Naive B cell (primary cell): ENCODE results near the gene EIPR1. TPM values are rescaled to one million over a fixed set of nuclear protein-coding genes. Genes with fewer than 3 reads are reported as not detected.
"Not testable (repeated sequence)": the region's sequence is repeated elsewhere in the genome, so short reads cannot be mapped to it uniquely, and the experiment has no call there.

ENCODE experiments used
- ATAC-seq, 2 donors: fragments of 150-1000 bp; cut with Tn5 transposase; 2 replicates each; pipeline ENCODE4 v1.10.0; 2021; ENCODE audit warnings: low read depth in 2 of 2, mild to moderate bottlenecking in 2 of 2, moderate library complexity in 2 of 2
- DNase-seq: peaks from one replicate; pipeline ENCODE4 v3.0.0; 2022
- H3K27ac Mint-ChIP-seq, 6 donors: one replicate each; pipeline ENCODE4 v1.8.0; 2020 to 2022; ENCODE audit warnings: mild to moderate bottlenecking in 6 of 6, mixed read lengths in 6 of 6, moderate library complexity in 5 of 6, inconsistent platforms in 2 of 6
- H3K27me3 Mint-ChIP-seq, 3 donors: one replicate each; pipeline ENCODE4 v1.8.0; 2021 to 2022; ENCODE audit warnings: mixed read lengths in 3 of 3, mild to moderate bottlenecking in 1 of 3
- H3K36me3 Mint-ChIP-seq, 2 donors: one replicate each; pipeline ENCODE4 v1.8.0; 2020 to 2022; ENCODE audit warnings: mixed read lengths in 2 of 2, inconsistent platforms in 1 of 2, mild to moderate bottlenecking in 1 of 2
- H3K4me1 Mint-ChIP-seq, 3 donors: one replicate each; pipeline ENCODE4 v1.8.0; 2020 to 2022; ENCODE audit warnings: mixed read lengths in 3 of 3, inconsistent platforms in 1 of 3, mild to moderate bottlenecking in 1 of 3, moderate library complexity in 1 of 3
- H3K4me3 Mint-ChIP-seq, 8 donors: one replicate each; pipeline ENCODE4 v1.8.0; 2020 to 2022; ENCODE audit warnings: mild to moderate bottlenecking in 8 of 8, mixed read lengths in 8 of 8, moderate library complexity in 8 of 8, inconsistent platforms in 2 of 8
- H3K9me3 Mint-ChIP-seq, 7 donors: one replicate each; pipeline ENCODE4 v1.8.0; 2020 to 2022; ENCODE audit warnings: mixed read lengths in 7 of 7, mild to moderate bottlenecking in 5 of 7, inconsistent platforms in 2 of 7, moderate library complexity in 1 of 7
- polyA plus RNA-seq, 6 donors: library from polyadenylated mRNA; unstranded; fragments of 300-500 nt; fragmentation: Illumina TruSeq; gene quantifications; one replicate each; pipeline ENCODE4 v1.2.3, GENCODE V29; 2021; ENCODE audit warnings: low read depth in 6 of 6

The EIPR1 gene
- polyA plus RNA-seq, 6 donors from 2014 or later, result 35.7 to 53.9 (median 40.9) TPM

GRCh38 chr2:3189076-3189591 lies 188.5 kb downstream of the EIPR1 start:
- Mint-ChIP-seq H3K27me3 (no peaks in the 10 kb centered on the region), H3K4me3 (no peak overlapping the region), H3K9me3 (peaks cover 0 to under 1% (median 0%) of the 10 kb centered on the region in 7 donors), H3K36me3 (peaks cover 6 to 22% of the 10 kb centered on the region in 2 donors), H3K4me1 (peaks cover 0 to 4% (median 3%) of the 10 kb centered on the region in 3 donors), H3K27ac (peak overlapping the region in 1 of 6 donors; percentile 74)
- no peak for DNase-seq
- ATAC-seq, result no peak

- Mint-ChIP-seq H3K4me3 (no peak overlapping the region), H3K27me3 (no peaks in the 10 kb centered on the region), H3K36me3 (peaks cover 6 to 16% of the 10 kb centered on the region in 2 donors), H3K4me1 (peaks cover 0 to 4% (median 3%) of the 10 kb centered on the region in 3 donors), H3K9me3 (peaks cover 0 to 2% (median 0%) of the 10 kb centered on the region in 7 donors), H3K27ac (peak overlapping the region in 2 of 6 donors; percentile 16 to 80)
- ATAC-seq (no peak), DNase-seq (no peak)
Measured at GRCh38 chr2:3188405-3188946, 189.1 kb downstream of the EIPR1 start.

DNA sequence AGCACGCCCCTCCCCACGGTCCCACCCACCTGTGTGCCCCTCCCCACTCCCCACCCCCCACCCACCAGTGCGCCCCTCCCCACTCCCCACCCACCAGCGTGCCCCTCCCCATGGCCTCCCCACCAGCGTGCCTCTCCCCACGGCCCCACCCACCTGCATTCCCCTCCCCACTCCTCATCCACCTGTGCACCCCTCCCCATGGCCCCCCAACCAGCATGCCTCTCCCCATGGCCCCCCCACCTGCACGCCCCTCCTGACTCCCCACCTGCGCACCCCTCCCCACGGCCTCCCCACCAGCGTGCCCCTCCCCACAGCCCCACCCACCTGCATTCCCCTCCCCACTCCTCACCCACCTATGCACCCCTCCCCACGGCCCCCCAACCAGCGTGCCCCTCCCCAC lies 190.2 kb downstream of the EIPR1 start:
- peaks cover 6 to 13% of the 10 kb centered on the region in 2 donors for H3K36me3 Mint-ChIP-seq

GRCh38 chr2:3186766-3187165 lies 190.9 kb downstream of the EIPR1 start:
- H3K4me1 Mint-ChIP-seq, result peaks cover 0 to 4% (median 3%) of the 10 kb centered on the region in 3 donors
- peaks cover 0 to 3% (median 0%) of the 10 kb centered on the region in 7 donors for H3K9me3 Mint-ChIP-seq
- DNase-seq (no peak), ATAC-seq (no peak)
- H3K4me3 Mint-ChIP-seq, result no peak overlapping the region
- H3K27me3 Mint-ChIP-seq, result no peaks in the 10 kb centered on the region
- peak overlapping the region in 3 of 6 donors; percentile 36 to 62 (median 49) for H3K27ac Mint-ChIP-seq
- peaks cover 4 to 13% of the 10 kb centered on the region in 2 donors for H3K36me3 Mint-ChIP-seq

More for the DNA sequence above, 190.2 kb downstream of the EIPR1 start:
- H3K27me3 Mint-ChIP-seq, result no peaks in the 10 kb centered on the region
- peaks cover 0 to 3% (median 0%) of the 10 kb centered on the region in 7 donors for H3K9me3 Mint-ChIP-seq
- H3K4me3 Mint-ChIP-seq, result no peak overlapping the region
- DNase-seq (no peak), ATAC-seq (no peak)
- H3K27ac Mint-ChIP-seq, result no peak overlapping the region
- peaks cover 0 to 4% (median 3%) of the 10 kb centered on the region in 3 donors for H3K4me1 Mint-ChIP-seq

DNA sequence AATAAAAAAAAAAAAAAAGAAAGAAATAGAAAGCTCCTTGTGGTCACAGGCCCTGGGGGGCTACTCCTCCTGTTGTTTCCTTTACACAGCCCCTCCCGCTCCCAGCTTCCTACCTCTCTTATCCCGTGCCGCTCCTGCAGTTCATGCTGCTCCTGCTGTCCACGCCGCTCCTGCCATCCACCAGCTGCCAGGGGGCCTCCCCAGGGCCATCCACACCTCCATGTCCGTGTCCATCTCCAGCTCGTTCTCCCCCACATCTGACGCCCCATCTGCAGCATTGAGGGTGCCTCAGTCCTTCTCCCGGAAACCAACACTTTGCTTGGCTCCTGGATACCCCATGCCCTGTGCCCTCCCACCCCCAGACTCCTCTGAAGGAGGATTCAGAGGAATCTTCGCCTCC lies 191.7 kb downstream of the EIPR1 start:
- Mint-ChIP-seq H3K4me1 (peaks cover 0 to 6% (median 3%) of the 10 kb centered on the region in 3 donors), H3K36me3 (peaks cover 0 to 13% of the 10 kb centered on the region in 2 donors), H3K27ac (peak overlapping the region in 1 of 6 donors; percentile 15), H3K4me3 (no peak overlapping the region), H3K27me3 (no peaks in the 10 kb centered on the region), H3K9me3 (peaks cover 0 to 3% (median 0%) of the 10 kb centered on the region in 7 donors)
- DNase-seq (no peak), ATAC-seq (no peak)

GRCh38 chr2:3185256-3185655 lies 192.4 kb downstream of the EIPR1 start:
- no peak for ATAC-seq
- Mint-ChIP-seq H3K9me3 (peaks cover 0 to 3% (median 0%) of the 10 kb centered on the region in 7 donors), H3K27me3 (no peaks in the 10 kb centered on the region), H3K4me1 (peaks cover 0 to 12% (median 3%) of the 10 kb centered on the region in 3 donors), H3K4me3 (no peak overlapping the region), H3K27ac (peak overlapping the region in 1 of 6 donors; percentile 28), H3K36me3 (peaks cover 0 to 13% of the 10 kb centered on the region in 2 donors)
- DNase-seq, result no peak

DNA sequence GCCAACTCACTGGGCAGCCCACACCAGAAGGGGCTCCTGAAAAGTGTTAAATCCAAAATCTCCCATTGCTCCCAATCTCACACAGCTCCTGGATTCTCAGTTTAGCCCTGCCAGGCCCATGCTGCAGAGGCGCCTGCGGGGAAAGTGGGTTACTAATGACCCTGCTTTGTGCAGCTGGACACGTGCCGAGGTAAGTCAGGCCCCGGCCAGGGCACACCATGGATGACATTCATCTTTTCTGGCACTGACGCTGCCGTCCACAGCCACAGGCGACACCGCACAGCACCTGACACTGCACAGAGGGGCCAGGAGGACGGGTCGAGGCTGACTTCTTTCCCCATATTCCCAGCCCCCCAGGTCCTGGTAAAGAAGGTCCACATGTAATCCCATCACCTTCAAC lies 193.5 kb downstream of the EIPR1 start:
- no peak for ATAC-seq
- no peak for DNase-seq
- H3K27ac Mint-ChIP-seq, result peak overlapping the region in 2 of 6 donors; percentile 32 to 74
- H3K4me1 Mint-ChIP-seq, result peaks cover 0 to 13% (median 3%) of the 10 kb centered on the region in 3 donors
- no peak overlapping the region for H3K4me3 Mint-ChIP-seq
- H3K27me3 Mint-ChIP-seq, result no peaks in the 10 kb centered on the region
- peaks cover 0 to 13% of the 10 kb centered on the region in 2 donors for H3K36me3 Mint-ChIP-seq
- H3K9me3 Mint-ChIP-seq, result peaks cover 0 to 3% (median 0%) of the 10 kb centered on the region in 7 donors

DNA sequence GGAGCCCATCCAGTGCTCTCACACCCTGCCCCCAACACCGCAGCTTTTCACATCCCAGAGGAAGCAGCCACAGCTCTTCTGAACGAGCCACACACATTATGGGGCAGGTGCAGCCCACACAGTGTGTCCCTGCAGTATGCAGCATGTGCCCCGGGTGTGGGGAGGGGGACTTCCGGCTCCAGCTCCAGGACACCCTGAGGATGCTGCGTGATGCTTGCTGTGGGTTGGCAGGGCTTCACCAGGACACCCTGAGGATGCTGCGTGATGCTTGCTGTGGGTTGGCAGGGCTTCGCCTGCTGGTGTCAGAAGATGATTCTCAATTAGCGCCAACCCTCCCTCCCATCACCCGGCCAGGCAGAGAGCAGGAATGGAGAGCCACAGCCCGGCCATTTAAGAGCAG lies 193.9 kb downstream of the EIPR1 start:
- Mint-ChIP-seq H3K4me3 (no peak overlapping the region), H3K27me3 (no peaks in the 10 kb centered on the region), H3K9me3 (peaks cover 0 to 3% (median 0%) of the 10 kb centered on the region in 7 donors), H3K36me3 (peaks cover 0 to 13% of the 10 kb centered on the region in 2 donors), H3K4me1 (peaks cover 0 to 13% (median 3%) of the 10 kb centered on the region in 3 donors), H3K27ac (peak overlapping the region in 1 of 6 donors; percentile 32)
- ATAC-seq (no peak), DNase-seq (no peak)

GRCh38 chr2:3182848-3183247 lies 194.8 kb downstream of the EIPR1 start:
- peaks cover 0 to 14% of the 10 kb centered on the region in 2 donors for H3K36me3 Mint-ChIP-seq
- no peak for ATAC-seq
- H3K27ac Mint-ChIP-seq, result no peak overlapping the region
- no peak for DNase-seq
- no peaks in the 10 kb centered on the region for H3K27me3 Mint-ChIP-seq
- no peak overlapping the region for H3K4me3 Mint-ChIP-seq
- H3K9me3 Mint-ChIP-seq, result peaks cover 0 to 3% (median 0%) of the 10 kb centered on the region in 7 donors
- H3K4me1 Mint-ChIP-seq, result peaks cover 0 to 13% (median 3%) of the 10 kb centered on the region in 3 donors

GRCh38 chr2:3181416-3182010 lies 196.1 kb downstream of the EIPR1 start:
- ATAC-seq, result no peak
- Mint-ChIP-seq H3K4me3 (no peak overlapping the region), H3K27me3 (no peaks in the 10 kb centered on the region), H3K36me3 (peaks cover 4 to 22% of the 10 kb centered on the region in 2 donors), H3K27ac (no peak overlapping the region), H3K9me3 (peaks cover 0 to 3% (median 0%) of the 10 kb centered on the region in 7 donors), H3K4me1 (peaks cover 0 to 13% (median 3%) of the 10 kb centered on the region in 3 donors)
- DNase-seq, result no peak

- not testable (repeated sequence) for H3K9me3 Mint-ChIP-seq, H3K27me3 Mint-ChIP-seq, H3K27ac Mint-ChIP-seq, DNase-seq, ATAC-seq, H3K4me3 Mint-ChIP-seq
- peaks cover 4 to 19% of the 10 kb centered on the region in 2 donors for H3K36me3 Mint-ChIP-seq
- H3K4me1 Mint-ChIP-seq, result peaks cover 0 to 13% (median 3%) of the 10 kb centered on the region in 3 donors
Measured at GRCh38 chr2:3180909-3181221, 196.8 kb downstream of the EIPR1 start.

DNA sequence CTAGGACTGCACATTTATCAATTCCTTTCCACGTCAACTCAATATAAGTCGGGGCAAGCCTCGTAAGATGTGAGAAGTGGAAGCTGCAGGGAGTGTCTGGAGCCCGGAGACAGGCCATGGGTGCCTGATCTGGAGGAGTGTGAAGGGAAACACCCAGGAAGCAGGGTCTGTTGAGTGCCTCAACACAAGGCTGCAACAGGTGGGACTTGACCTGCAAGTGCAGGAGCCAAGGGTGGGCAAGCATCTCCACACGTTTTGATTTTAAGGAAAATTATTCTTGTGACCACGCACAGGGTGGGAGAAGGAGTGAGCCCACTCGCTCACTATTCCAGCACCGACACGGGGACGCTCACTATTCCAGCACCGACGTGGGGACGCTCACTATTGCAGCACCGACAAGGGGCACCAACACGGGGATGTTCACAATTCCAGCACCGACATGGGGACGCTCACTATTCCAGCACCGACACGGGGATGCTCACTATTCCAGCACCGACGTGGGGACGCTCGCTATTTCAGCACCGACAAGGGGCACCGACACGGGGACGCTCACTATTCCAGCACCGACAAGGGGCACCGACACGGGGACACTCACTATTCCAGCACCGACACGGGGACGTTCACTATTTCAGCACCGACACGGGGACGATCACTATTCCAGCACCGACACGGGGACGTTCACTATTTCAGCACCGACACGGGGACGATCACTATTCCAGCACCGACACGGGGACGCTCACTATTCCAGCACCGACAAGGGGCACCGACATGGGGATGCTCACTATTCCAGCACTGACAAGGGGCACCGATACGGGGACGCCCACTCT lies 197.3 kb downstream of the EIPR1 start:
- H3K9me3 Mint-ChIP-seq, result peaks cover 0 to 3% (median 0%) of the 10 kb centered on the region in 7 donors
- H3K4me3 Mint-ChIP-seq, result no peak overlapping the region
- DNase-seq (no peak), ATAC-seq (no peak)
- peaks cover 4 to 13% of the 10 kb centered on the region in 2 donors for H3K36me3 Mint-ChIP-seq
- H3K27ac Mint-ChIP-seq, result no peak overlapping the region
- no peaks in the 10 kb centered on the region for H3K27me3 Mint-ChIP-seq
- peaks cover 0 to 10% (median 2%) of the 10 kb centered on the region in 3 donors for H3K4me1 Mint-ChIP-seq

- no peak overlapping the region for H3K4me3 Mint-ChIP-seq
- peaks cover 0 to 9% (median 4%) of the 10 kb centered on the region in 3 donors for H3K4me1 Mint-ChIP-seq
- H3K27me3 Mint-ChIP-seq, result no peaks in the 10 kb centered on the region
- H3K27ac Mint-ChIP-seq, result peak overlapping the region in 1 of 6 donors; percentile 18
- peaks cover 4 to 9% of the 10 kb centered on the region in 2 donors for H3K36me3 Mint-ChIP-seq
- no peak for DNase-seq
- H3K9me3 Mint-ChIP-seq, result peaks cover 0 to 3% (median 0%) of the 10 kb centered on the region in 7 donors
- no peak for ATAC-seq
Measured at GRCh38 chr2:3179626-3180025, 198.0 kb downstream of the EIPR1 start.
